Spinal cord (tissue), 10 donors: ENCODE data around the gene ASPSCR1. TPM values are rescaled to one million over a fixed set of nuclear protein-coding genes. Genes with fewer than 3 reads are reported as not detected.

Experiments used
- DNase-seq, 6 donors: peaks; one replicate each; pipeline versions ENCODE4 v3.0.0 to v3.0.0-alpha.2; 2013 to 2015; ENCODE audit warnings: low spot score in 6 of 6, low read depth in 4 of 6
- H3K27ac ChIP-seq: one replicate; pipeline ENCODE4 v1.5.1; 2013; ENCODE audit warnings: low read depth, low read length, control low read depth
- H3K27me3 ChIP-seq: one replicate; pipeline ENCODE4 v1.6.1; 2013; ENCODE audit warnings: low read length; ENCODE audit not compliant: control insufficient read depth, insufficient read depth
- H3K36me3 ChIP-seq: one replicate; pipeline ENCODE4 v1.6.1; 2013; ENCODE audit warnings: low read length; ENCODE audit not compliant: control insufficient read depth, insufficient read depth
- H3K4me1 ChIP-seq: one replicate; pipeline ENCODE4 v1.6.1; 2013; ENCODE audit warnings: low read length; ENCODE audit not compliant: control insufficient read depth, insufficient read depth
- H3K4me3 ChIP-seq: one replicate; pipeline ENCODE4 v1.5.1; 2013; ENCODE audit warnings: low read depth, low read length, control low read depth
- H3K9me3 ChIP-seq: one replicate; pipeline ENCODE4 v1.6.1; 2013; ENCODE audit warnings: low read length; ENCODE audit not compliant: control insufficient read depth, insufficient read depth
- WGBS: methylation state at CpG from one replicate; pipeline ENCODE4 v1.1.5; 2013; ENCODE audit warnings: missing lambda C conversion rate; ENCODE audit not compliant: insufficient coverage; 5-methylcytosine and 5-hydroxymethylcytosine counted together
- polyA plus RNA-seq, 2 donors: library from polyadenylated mRNA; unstranded; fragments of 120-200 nt; gene quantifications; one replicate each; pipeline ENCODE4 v1.2.1, GENCODE V29; 2013; ENCODE audit not compliant: insufficient read length in 2 of 2
- total RNA-seq, 2 donors: library from RNA; depleted of rRNA in 1 of 2; stranded (reverse); fragments of 120-200 nt in 1 of 2; fragments of >200 nt in 1 of 2; gene quantifications; one replicate each; pipeline versions ENCODE4 v1.2.3 to v1.2.4, GENCODE V29; 2013 to 2014
- donor health status: healthy.

The ASPSCR1 gene
- total and polyA plus RNA-seq, 4 donors: 22.3 to 53.7 (median 40.9) TPM

DNA sequence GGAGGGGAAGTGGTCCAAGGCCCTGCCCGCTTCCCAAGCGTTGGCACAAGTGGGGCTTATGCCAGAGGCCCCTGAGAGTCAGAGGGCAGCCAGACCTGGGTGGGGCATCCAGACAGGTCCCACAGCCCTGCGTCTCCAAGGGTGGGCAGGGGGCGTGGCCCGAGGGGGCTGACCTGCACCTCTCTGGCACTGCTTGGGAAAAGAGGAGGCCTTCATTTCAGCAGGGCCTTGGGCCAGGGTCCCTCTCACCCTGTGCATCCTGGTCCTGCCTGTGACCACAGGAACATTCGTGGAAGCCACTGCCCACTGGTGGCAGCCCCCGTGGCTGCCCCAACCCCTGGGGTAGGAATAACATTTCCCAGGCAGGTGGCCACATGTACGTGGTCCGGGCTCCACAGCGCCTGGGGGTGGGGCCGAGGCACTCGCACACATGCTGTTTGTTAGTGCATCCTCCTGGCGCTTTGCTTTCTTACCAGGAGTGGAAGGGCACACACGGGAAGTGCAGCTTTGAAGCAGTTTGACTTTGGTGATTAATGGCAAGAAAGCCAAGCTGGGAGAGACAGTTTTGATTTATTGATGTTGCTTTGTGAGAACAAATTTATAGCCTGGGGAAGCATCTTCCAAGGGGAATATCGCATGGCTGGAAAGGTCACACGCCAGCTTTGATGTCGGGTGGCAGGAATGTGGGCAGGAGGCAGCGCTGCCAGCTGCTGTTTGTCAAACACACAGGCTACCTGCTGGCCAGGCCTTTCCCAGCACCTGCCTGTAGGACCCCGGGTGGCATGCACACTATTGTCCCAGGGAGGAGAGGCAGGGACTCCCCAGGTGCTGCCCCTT lies 40.9 kb downstream of the ASPSCR1 start:
- no peak overlapping the region for H3K27ac ChIP-seq
- no peaks in the 10 kb centered on the region for H3K27me3 ChIP-seq
- no peaks in the 10 kb centered on the region for H3K9me3 ChIP-seq
- H3K4me3 ChIP-seq: no peak overlapping the region
- 68% methylated on average over 19 of the region's 19 CpGs for WGBS
- no peak for DNase-seq
- H3K4me1 ChIP-seq: peaks cover 59% of the 10 kb centered on the region
- peaks cover 80% of the 10 kb centered on the region for H3K36me3 ChIP-seq

DNA sequence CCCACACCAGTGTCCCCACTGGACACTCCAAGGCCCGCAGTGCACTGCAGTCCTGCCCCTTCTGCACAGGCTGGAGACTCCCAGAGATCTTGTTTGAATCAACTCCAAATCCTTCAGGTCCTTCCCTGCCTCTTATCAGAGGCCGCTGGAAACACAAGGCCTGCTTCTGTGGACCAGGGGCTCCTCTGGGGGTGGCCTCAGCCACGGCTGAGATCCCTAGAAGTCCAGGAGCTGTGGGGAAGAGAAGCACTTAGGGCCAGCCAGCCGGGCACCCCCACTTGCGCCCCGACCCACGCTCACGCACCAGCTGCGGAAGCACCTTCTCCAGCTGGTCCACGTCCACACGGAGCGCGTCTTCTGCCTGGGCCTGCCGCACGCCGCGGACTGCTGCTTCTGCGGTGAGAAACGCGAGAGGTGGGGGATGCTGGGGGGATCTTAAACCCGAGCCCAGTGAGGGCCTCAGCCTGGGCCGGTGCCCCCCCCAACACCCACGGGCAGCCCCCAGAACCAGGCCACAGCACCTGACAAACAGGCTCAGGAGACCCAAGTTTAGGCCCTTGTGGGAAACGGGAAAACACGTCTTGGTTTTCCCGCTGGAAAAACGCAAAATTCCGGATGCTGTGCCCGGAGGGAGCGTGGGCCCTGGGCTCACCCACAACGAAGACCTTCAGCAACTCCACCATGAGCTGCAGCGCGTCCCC lies 41.7 kb downstream of the ASPSCR1 start:
- H3K4me1 ChIP-seq: peaks cover 59% of the 10 kb centered on the region
- H3K4me3 ChIP-seq: no peak overlapping the region
- no peak for DNase-seq
- no peaks in the 10 kb centered on the region for H3K27me3 ChIP-seq
- 94% methylated on average over 29 of the region's 33 CpGs for WGBS
- H3K27ac ChIP-seq: no peak overlapping the region
- H3K36me3 ChIP-seq: peaks cover 72% of the 10 kb centered on the region
- no peaks in the 10 kb centered on the region for H3K9me3 ChIP-seq

DNA sequence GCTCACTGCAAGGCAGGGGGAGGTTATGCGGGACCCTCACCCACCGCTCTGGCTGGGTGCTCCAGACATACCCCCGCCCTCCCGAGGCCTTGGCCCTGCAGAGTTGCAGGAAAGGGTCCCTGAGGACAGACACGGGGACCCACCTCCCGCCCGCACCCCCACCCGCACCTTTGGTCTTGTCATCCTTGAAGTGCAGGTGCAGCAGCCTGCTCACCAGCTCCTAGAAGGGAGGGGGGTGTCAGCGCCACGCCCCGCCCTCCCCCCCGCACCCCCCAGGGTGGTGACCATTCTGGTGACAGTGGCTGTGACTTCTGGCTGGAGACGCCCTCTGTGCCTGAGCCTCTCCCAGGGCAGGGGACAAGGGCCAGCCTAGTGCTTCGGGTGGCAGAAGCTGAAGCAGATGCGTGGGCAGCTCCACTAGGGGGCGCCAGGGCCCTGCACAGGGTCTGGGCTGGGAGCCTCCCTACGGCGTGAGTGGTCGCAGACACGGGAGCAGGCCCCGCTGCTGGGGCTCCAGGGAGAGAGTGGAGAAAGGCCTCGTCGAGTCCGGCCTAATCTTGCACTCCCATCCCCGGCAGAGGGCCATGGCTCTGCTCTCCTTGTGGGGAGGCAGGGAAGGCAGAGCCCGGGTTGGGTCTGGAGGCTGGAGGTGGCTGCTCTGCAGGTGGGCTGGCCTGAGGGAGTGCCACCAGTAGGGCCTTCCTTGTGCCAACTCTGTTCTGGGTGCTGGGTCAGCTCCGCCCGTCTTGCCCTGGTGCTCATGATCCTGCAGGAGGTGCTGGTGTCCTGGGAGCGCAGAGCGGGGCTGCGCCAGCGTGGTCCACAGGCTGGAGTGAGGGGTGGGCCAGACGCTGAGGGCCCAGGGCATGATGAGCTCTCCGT lies 42.5 kb downstream of the ASPSCR1 start:
- Histone ChIP-seq H3K36me3 (peaks cover 71% of the 10 kb centered on the region), H3K4me1 (peaks cover 59% of the 10 kb centered on the region), H3K27ac (no peak overlapping the region), H3K9me3 (no peaks in the 10 kb centered on the region), H3K4me3 (no peak overlapping the region), H3K27me3 (no peaks in the 10 kb centered on the region)
- 60% methylated on average over 30 of the region's 34 CpGs for WGBS
- DNase-seq: no peak

DNA sequence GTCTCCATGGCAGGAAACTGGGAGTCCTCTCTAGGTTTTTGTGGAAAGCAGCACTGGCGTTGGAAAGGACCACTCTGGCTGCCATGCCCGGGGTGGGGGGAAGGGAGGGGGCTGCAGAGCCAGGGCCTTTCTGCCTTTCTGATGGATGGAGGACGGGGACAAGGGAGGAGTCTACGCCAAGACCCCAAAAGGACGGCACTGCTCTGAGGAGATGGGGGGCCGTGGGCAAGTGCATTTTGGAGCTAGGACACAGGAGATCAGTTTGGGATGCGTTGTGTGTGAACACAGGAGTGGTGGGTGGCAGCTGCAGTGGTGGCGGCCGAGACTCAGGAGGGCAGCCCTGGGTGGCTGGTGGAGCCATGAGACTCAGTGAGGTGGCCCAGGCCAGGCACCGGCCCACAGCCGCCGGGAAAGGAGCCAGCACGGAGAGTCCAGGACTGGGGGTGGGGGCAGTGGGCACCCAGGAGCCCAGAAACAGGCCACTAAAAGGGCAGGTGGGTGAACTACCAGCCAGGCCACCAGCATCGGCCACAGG lies 43.2 kb downstream of the ASPSCR1 start:
- Histone ChIP-seq H3K36me3 (peaks cover 71% of the 10 kb centered on the region), H3K9me3 (no peaks in the 10 kb centered on the region), H3K27me3 (no peaks in the 10 kb centered on the region), H3K27ac (no peak overlapping the region), H3K4me3 (no peak overlapping the region), H3K4me1 (peaks cover 55% of the 10 kb centered on the region)
- 74% methylated on average over 14 of the region's 14 CpGs for WGBS
- DNase-seq: no peak

DNA sequence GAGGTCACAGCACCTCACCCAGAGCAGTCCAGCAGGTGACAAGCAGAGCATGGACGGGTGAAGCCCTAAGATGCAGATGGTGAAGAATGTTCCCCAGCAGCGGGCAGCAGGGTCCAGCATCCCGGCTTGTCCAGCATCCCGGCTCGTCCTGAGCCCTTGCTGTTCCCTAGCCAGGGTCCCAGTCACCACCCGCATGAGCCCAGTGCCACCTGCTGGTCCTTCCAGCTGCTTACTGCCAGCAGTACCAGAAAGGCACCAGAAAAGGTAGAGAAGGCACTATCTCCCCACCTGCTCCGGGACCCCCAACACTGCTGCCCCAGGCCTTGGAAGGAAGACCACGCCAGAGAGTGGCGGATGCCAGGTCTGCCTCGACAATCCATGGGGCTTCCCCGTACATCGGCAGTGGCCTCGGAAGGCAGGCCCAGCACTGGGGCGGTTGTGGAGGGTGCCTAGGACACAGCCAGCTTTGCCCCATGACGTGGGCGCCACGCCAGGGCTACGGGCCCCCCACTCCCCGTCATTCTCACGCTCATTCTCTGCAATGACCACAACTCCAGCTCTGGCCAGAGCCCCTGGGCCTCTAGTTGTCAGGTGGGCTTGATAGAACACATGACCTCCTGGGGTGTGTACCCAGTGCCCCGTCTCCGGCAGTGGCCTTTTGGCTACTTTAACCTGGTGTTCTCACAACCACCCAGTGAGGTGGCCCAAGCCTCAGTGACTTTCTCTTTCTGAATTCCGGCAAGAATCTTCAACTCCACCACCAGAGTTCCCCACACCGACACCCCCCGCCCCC lies 43.9 kb downstream of the ASPSCR1 start:
- no peaks in the 10 kb centered on the region for H3K9me3 ChIP-seq
- H3K4me3 ChIP-seq: no peak overlapping the region
- H3K4me1 ChIP-seq: peaks cover 55% of the 10 kb centered on the region
- WGBS: 58% methylated on average over 24 of the region's 25 CpGs
- peaks cover 71% of the 10 kb centered on the region for H3K36me3 ChIP-seq
- H3K27ac ChIP-seq: no peak overlapping the region
- peak in 2 of 6 donors; percentile 71 to 78 for DNase-seq
- H3K27me3 ChIP-seq: no peaks in the 10 kb centered on the region

DNA sequence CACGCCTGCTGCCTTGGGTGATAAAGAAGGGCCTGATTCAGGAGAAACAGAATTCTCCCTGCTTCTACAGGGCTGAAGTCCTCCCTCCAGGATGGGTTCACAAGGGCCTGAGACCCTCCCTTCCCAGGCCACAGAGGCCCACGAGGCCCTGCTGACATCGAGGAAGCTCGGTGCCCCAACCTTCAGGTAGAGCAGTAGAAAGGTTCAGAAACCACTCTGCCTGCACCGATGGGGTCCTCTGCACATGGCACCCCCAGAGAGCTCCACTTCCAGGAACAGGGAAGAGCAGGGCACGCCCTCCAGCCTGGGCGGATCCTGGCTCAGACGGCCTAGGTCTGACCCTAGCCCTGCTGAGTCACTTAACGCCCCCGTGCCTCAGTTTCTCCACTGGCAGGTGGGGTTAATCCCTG lies 44.5 kb downstream of the ASPSCR1 start:
- no peak for DNase-seq
- Histone ChIP-seq H3K9me3 (no peaks in the 10 kb centered on the region), H3K4me1 (peaks cover 51% of the 10 kb centered on the region), H3K27me3 (no peaks in the 10 kb centered on the region), H3K36me3 (peaks cover 71% of the 10 kb centered on the region), H3K27ac (no peak overlapping the region), H3K4me3 (peak overlapping the region; percentile 73)
- WGBS: 13% methylated on average over 10 of the region's 10 CpGs

DNA sequence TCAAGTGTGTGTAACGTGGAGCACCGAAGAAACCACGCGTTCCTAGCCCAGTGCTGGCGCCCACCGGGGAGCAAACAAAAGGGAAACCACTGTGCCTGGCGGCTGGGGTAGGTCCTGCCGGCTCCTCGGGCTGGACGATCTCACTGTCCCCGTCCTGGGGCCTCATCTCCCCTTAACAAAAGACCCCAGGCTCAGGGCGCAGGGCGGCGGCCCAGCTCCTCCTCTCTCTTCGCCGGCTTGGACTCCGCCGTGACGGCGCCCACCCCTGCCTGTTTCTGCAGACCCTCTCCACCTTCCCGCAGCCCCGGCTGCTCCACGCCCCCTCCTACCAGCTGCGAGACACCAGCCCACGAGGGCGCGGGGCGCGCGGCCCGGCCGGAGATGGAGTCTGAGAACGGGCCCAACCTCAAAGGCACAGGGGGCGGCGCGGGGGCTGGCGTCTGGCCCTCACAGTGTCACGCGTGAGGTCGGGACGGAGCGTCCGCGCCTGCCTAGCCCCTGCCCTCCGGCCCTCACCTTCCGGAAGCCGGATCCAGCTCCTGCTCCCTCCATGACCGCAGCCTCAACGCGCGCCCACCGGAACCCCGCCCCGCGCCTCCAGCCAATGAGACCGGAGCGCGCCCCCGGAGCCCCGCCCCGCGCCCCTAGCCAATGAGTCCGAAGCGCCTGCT lies 45.0 kb downstream of the ASPSCR1 start, which contains the start of gene CENPX:
CENPX (minus strand) TSS at position 569 of the 671 bp plus-strand sequence; CDS start at position 552, 17 bp downstream.
- H3K4me3 ChIP-seq: peak within 1 kb of the TSS; percentile 73
- DNase-seq: no peak
- no peaks in the 10 kb centered on the region for H3K9me3 ChIP-seq
- peaks cover 71% of the 10 kb centered on the region for H3K36me3 ChIP-seq
- under 1% methylated on average over 64 of the region's 64 CpGs for WGBS
- H3K4me1 ChIP-seq: peaks cover 51% of the 10 kb centered on the region
- no peak within 1 kb of the TSS for H3K27ac ChIP-seq
- no peaks in the 10 kb centered on the region for H3K27me3 ChIP-seq

DNA sequence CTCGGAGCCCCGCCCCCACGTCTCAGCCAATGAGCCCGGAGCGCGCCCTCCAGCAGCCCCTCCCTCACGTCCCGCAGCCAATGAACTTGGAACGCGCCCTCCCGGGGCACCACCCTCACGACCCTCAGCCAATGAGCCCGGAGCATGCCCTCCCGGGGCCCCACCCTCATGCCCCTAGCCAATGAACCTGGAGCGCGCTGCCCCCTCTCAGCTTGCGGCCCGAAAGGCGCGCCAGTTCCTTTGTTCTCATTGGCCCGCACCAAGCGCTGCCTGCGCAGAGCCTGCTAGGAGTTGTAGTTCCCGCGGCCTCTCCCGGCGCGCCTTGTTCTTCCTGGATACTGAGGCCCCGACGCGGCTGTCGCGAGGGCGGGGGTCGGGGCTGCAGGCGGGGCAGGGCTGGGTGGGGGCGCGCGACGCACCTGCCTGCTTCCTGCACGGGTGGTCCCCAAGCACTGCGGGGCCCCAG lies 45.6 kb downstream of the ASPSCR1 start, which contains the start of gene LRRC45:
LRRC45 (plus strand) TSS at position 325 of the 466 bp plus-strand sequence. CDS start 339 bp downstream, outside the sequence.
- 0% methylated on average over 40 of the region's 42 CpGs for WGBS
- Histone ChIP-seq H3K4me1 (peaks cover 51% of the 10 kb centered on the region), H3K36me3 (peaks cover 71% of the 10 kb centered on the region), H3K27ac (no peak within 1 kb of the TSS), H3K9me3 (no peaks in the 10 kb centered on the region), H3K4me3 (peak within 1 kb of the TSS; percentile 73), H3K27me3 (no peaks in the 10 kb centered on the region)
- DNase-seq: peak; percentile 91 to 100 (median 99)
